Fibroblast of skin of abdomen (primary cell): ENCODE results near the gene BPTF.
A peak's percentile ranks its signal among the peaks of the same experiment; 100 is the strongest.
"Not testable (repeated sequence)": the region's sequence is repeated elsewhere in the genome, so short reads cannot be mapped to it uniquely, and the experiment has no call there.

Source experiments
- DNase-seq: peaks from one replicate; pipeline ENCODE4 v3.0.0-alpha.2; 2013

The BPTF gene

GRCh38 chr17:67836205-67836987 lies 11.1 kb downstream of the BPTF start:
- peak; percentile 79 for DNase-seq

- no peak for DNase-seq
These were observed 12.7 kb downstream of the BPTF start for GRCh38 chr17:67837965-67838364.

GRCh38 chr17:67838538-67838937 lies 13.2 kb downstream of the BPTF start:
- DNase-seq = no peak

- no peak for DNase-seq
These were observed 16.7 kb downstream of the BPTF start for GRCh38 chr17:67841992-67842391.

GRCh38 chr17:67842648-67843047 lies 17.3 kb downstream of the BPTF start:
- DNase-seq = no peak

GRCh38 chr17:67845374-67845773 lies 20.1 kb downstream of the BPTF start:
- no peak for DNase-seq

GRCh38 chr17:67848189-67848588 lies 22.9 kb downstream of the BPTF start:
- not testable (repeated sequence) for DNase-seq

GRCh38 chr17:67848846-67849245 lies 23.5 kb downstream of the BPTF start:
- not testable (repeated sequence) for DNase-seq

- DNase-seq = no peak
These were observed 25.8 kb downstream of the BPTF start for GRCh38 chr17:67850991-67851631.

- DNase-seq = no peak
These were observed 28.4 kb downstream of the BPTF start for GRCh38 chr17:67853703-67854102.

- no peak for DNase-seq
These were observed 29.1 kb downstream of the BPTF start for GRCh38 chr17:67854378-67854777.

GRCh38 chr17:67855504-67856324 lies 30.4 kb downstream of the BPTF start:
- no peak for DNase-seq

GRCh38 chr17:67856402-67856801 lies 31.1 kb downstream of the BPTF start:
- DNase-seq = not testable (repeated sequence)

GRCh38 chr17:67862614-67863217 lies 37.4 kb downstream of the BPTF start:
- DNase-seq = no peak

- DNase-seq = no peak
These were observed 38.4 kb downstream of the BPTF start for GRCh38 chr17:67863624-67864247.

- DNase-seq = no peak
These were observed 40.1 kb downstream of the BPTF start for GRCh38 chr17:67865438-67865837.

- DNase-seq = no peak
These were observed 42.3 kb downstream of the BPTF start for GRCh38 chr17:67867591-67867990.

GRCh38 chr17:67868176-67868575 lies 42.9 kb downstream of the BPTF start:
- DNase-seq = no peak

- no peak for DNase-seq
These were observed 54.4 kb downstream of the BPTF start for GRCh38 chr17:67879662-67880061.

GRCh38 chr17:67881083-67881482 lies 55.8 kb downstream of the BPTF start:
- DNase-seq = no peak

- no peak for DNase-seq
These were observed 59.4 kb downstream of the BPTF start for GRCh38 chr17:67884741-67885140.

- DNase-seq = peak; percentile 53
These were observed 66.3 kb downstream of the BPTF start for GRCh38 chr17:67891481-67892119.
